ENCODE results near the gene TMPRSS4.

Gene TMPRSS4

DNA sequence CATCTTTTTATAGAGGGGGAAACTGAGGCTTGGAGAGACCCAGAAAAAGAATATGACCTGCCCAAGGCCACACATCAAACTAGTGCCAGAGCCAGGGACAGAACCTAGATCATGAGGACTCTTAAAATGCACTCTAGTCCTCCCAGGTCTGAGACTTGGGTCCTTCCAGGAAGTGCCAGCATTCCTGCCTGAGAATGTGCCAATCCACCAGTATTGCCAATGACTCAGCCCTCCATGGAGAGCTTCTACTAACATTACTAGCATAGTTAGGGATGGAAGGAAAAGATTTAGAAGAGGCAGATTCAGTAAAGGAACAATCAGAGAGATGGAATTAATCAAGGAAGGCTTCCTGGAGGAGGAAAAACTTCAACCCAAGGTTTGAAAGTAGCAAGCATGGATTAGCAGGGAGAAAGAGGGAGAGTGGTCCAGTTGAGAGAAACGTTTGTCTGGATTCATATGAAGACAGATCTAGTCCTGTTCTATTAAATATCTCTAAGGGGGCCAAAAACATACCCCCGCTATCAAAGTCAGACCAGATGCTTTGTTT, 30.0 kb downstream of the TMPRSS4 start:
- DNase-seq = no peak

DNA sequence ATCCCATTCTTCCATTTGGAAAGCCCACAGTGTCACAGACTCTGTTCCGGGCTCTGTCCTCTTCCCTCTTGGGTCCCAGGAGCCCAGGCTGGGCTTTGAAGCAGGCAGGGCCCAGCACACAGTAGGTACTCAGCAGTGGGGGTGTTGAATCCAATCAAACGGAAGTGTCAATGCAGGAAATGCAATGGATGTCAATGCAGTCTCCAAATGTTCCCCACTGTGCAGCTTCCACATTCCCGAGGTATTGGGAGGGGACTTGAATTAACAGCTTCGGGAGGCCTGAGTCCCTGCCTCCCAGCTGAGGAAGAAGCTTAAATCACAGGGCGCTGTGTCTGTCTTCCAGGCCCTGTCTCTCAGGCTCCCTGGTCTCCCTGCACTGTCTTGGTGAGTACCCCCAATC, 31.6 kb downstream of the TMPRSS4 start:
- DNase-seq = no peak

DNA sequence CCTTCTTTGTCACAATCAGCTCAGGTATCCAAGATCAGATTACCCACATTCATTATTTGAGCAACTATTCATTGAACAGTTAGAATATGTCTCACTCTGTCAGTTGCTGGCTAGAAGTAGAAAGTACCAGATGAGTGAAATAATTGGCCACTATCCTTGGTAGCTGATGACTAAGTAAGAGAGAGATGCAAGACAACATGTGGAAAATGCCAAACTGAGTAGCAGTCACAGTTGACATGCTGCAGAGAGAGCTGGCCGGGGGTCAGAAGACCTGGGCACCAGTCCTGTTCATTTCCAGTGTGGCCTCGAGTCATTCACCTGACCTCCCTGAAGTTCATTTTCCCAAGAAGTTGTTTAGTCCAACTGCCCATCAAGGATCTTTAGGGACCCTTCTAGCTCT, 32.4 kb downstream of the TMPRSS4 start:
- no peak for DNase-seq

DNA sequence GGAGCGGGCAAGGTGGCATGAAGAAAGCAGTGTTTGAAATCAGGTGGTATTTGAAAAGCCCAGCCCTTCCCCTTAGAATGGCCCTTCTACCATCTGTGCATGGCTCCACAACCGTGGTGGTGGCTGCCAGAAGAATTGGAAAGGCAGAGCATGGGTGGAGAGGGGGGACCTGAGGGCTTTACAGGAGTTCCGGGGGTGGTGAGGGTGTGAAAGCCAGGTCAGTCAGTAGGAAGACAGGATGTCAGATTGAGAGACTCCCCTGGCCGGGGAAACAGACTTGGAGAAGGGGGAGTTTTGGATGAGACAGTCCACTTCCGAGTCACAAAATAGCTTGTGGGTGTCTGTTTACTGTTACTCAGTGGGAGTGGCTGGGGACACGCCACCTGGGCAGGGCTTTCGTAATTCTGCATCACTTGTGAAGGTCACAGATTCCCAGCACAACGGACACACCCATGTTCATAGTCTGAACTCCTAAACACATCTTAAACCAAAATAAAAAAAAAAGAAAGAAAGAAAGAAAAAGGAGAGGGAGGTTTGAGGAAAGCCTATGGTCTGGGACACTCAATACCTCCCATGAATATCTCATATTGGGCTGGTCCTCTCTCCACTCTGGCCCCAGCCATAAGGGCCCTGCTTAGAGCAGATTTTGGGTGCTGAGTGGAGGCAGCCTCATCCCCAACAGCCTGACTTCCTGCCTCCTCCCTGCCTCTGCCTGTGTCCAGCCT, 34.3 kb downstream of the TMPRSS4 start:
- no peak for DNase-seq

DNA sequence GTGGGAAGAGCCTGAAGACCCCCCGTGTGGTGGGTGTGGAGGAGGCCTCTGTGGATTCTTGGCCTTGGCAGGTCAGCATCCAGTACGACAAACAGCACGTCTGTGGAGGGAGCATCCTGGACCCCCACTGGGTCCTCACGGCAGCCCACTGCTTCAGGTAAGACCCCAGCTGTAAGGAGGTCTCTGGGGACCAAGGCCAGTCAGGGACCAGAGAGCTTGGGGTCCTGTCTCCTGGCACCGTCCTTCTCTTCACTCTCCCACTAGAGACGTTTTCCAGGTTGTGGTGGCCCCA, 34.8 kb downstream of the TMPRSS4 start:
- DNase-seq = no peak

DNA sequence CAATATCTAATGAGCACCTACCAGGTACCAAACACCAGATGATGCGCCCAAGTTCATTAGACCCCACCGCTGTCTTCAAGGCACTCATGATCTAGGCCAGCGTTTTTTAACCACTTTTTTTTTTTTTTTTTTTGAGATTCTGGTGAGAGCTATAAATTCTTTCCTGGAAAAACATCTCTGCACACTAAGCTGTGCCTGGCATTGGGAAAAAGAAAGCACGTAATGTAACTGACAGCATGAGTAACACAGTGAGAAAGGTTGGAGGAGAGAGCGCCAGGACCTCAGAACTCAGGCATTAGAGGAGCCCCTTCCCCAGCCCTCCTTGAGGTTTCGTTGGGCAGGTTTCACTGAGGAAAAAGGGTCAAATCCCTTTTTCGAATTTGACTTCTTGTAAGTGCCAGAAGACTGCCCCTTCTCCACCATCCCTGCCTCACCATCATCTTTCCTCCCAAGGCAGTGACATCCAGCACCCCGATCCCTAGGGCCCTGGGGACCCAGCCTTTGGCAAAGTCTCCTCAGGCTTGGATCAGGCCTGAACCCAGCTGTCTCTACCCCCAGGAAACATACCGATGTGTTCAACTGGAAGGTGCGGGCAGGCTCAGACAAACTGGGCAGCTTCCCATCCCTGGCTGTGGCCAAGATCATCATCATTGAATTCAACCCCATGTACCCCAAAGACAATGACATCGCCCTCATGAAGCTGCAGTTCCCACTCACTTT, 36.0 kb downstream of the TMPRSS4 start:
- no peak for DNase-seq

DNA sequence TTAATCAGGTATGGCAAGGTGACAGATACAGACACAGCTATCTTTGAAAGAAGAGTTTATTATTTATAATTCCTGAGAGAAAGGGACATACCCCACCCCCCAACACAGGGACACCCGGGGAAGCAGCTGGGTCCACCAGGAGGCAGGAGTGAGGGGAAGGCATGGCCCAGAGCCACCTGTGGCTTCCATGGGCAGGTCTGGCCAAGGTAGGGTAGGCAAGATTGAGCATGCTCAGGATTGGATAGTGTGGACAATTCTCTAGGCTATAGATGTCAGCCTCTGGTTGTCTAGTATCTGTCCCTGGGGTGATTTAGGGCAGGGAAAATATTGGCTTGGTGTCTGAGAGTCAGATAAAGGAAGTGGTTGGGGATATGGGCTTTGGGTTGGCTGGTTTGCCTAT, 37.4 kb downstream of the TMPRSS4 start:
- no peak for DNase-seq

DNA sequence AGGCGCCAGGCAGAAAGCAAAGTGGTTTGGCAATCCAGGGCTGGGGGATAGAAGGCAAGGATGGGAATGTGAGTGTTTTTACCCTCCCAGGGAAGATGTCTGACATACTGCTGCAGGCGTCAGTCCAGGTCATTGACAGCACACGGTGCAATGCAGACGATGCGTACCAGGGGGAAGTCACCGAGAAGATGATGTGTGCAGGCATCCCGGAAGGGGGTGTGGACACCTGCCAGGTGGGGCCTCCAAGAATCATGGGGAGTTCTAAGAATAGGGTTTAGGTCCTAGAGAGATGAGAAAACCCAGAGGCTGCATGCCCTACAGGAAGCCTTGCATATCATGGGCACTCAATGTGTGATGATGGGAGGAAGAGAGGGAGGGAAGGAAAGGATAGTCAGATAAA, 38.2 kb downstream of the TMPRSS4 start:
- no peak for DNase-seq

DNA sequence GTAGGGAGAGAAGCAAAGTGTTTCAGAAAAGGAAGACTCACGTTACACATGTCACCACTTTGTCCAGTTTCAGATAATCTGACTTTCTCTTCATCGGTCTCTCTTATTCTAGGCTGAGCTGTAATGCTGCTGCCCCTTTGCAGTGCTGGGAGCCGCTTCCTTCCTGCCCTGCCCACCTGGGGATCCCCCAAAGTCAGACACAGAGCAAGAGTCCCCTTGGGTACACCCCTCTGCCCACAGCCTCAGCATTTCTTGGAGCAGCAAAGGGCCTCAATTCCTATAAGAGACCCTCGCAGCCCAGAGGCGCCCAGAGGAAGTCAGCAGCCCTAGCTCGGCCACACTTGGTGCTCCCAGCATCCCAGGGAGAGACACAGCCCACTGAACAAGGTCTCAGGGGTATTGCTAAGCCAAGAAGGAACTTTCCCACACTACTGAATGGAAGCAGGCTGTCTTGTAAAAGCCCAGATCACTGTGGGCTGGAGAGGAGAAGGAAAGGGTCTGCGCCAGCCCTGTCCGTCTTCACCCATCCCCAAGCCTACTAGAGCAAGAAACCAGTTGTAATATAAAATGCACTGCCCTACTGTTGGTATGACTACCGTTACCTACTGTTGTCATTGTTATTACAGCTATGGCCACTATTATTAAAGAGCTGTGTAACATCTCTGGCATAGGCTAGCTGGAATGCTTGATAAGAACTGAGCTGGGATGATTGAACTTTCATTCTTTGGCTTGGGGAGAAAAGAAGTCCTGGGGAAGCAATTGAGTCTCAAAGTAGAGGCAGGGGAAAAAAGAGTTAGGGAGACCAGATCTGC, 41.1 kb downstream of the TMPRSS4 start:
- no peak for DNase-seq

DNA sequence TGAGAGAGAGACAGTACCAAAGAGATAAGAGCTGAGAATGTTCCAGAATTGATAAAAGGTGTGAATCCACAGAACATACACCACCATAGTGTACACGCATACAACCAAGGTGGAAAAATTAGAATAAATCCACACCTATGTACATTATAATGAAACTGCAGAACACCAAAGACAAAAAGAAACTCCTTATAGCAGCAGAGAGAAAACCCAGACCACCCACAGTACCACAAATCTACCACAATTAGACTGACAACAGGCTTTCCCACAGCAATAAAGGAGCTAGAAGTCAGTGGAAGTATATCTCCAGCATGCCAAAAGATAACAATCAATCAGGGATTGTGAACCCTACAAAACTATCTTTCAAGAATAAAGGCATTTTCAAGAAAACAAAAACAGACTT, 43.9 kb downstream of the TMPRSS4 start:
- DNase-seq = no peak

DNA sequence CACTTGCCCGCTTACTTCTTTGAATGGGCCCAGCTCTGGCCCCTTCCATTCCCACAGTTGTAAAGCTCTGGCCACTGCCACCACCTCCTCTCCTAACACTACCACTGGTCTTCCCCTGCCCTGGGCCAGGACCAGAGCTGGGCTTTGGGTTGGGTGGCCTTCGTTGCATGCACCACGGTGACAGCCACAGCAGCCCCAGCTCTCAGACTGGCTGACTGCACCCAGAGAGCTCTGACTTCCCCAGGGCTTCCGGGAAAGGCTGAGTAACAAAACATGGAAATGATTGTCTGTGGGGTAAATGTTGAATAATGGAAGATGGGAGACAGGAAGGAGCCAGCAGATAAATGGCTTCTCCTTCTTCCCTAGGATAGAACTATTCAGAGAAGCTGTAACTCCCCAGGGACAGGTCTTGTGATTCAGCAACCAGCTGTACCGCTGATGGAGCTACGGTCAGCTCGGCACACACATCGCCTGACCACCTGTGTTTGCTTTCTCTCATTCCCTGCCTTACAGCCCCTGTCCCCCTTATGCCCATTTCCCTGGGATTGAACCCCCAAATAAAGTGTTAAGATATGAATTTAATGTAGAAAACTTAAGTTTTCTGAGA, 48.2 kb downstream of the TMPRSS4 start:
- no peak for DNase-seq

DNA sequence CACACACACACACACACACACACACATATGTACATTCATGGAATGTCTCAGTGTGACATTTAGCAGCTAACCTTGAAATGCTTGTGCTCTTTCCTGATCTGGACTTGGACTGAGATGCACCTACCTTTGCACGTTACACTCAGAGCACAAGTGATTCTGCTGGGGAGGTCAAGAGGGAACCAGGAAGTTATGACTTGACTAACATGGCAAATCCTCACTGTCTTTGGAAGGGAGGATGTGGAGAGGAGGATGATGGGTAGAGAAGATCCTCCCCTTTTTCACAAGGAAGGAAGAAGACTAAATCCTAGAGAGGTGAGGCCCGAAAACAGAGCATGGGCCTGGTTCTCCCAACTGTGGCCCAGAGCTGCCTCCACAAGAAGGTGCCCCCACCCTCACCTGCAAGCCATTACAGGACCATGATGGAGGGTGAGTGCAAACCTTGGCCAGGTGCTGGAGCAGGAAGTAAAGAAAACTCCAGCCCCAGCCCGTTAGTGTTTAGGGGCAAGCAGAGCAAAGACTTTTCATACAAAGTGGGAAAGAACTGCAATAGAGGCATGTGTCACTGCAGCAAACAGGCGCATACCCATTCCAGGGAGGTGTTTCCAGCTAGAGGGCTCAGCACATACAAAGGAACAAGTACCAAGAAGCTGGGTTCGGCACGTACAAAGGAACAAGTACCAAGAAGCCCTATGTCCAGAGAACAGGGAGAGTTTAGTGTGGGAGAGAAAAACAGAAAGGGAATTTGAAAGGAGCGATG, 49.4 kb downstream of the TMPRSS4 start:
- DNase-seq = no peak

DNA sequence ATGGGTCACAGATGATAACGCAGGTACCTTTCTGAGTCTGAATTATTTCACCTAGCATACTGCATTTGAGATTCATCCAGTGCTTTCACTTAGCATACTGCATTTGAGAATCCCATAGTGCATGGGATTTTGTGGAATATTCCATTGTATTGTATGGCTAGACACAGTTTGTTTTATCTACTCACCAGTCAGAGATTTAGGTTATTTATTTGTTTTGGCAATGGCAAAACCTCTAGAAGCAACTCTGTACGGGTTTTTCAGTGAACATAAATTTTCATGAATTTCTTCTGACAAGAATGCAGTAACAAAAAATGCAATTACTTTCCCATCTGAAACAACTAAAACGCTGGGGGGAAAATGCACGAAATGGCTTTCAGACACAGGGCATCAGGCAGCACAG, 51.4 kb downstream of the TMPRSS4 start:
- no peak for DNase-seq

DNA sequence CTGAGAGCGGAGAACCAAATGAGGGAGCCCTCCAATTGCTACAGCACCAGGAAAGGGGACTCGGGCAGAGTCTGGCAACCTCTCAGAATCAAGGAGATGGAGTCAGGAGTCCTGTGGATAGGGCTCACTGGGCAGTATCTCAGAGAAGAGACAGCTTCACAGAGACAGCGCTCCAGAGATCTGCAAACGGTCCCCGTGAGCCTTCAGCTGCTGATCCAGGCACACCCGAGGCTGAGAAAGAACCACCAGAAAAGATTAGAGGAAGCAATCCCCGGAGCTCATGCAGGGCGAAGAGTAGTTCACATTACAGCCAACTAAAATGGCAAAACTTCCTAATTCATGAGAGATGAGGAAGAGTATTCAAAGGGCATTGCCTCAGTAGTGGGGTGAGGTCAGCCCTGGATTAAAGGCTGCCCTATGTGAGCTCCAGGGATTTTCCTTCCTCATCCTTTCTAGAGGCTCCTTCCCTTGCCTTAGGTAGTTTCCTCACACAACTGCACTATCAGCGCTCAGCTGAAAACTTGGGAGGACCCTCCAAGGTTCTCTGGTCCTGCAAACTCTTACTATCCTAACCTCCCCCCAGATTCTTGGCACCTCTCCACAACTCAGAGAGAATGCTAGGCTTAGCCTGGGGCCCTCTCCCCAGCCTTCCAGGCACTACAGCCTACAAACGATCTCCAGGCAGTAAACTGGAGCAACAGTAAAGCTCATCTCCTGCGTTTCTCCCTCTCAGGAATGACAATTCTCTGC, 52.0 kb downstream of the TMPRSS4 start:
- no peak for DNase-seq

DNA sequence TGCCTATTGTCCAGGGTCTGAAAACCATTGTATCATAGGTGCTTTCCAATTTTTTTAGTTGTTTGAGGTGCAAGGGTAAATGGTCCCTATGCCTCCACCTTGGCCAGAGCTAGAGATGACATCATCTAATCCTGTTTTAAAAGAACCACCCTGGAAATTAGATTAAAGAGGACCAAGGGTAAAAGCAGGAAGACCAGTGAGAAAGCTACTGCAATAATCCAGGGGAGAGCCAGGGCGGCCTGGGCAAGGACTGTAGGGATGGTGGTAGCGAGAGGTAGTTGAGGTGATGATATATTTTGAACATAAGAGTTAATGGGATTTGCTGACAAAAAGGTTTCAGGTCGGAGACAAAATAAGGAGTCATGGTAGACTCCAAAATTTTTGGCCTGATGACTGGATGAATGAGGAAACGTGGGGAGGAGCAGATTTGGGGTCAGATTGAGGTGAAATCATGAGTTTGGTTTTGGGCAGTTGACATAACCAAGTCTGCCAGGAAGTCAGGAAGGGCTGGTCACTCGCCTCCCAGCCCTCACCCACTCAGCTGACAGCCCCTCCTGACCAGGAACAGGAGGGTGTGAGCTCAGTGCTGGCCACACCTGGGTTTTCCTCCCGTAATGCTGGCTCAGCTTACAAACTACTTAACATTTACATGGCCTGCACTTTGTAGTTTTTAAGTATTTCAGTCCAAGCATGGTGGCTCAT, 52.7 kb downstream of the TMPRSS4 start:
- no peak for DNase-seq

DNA sequence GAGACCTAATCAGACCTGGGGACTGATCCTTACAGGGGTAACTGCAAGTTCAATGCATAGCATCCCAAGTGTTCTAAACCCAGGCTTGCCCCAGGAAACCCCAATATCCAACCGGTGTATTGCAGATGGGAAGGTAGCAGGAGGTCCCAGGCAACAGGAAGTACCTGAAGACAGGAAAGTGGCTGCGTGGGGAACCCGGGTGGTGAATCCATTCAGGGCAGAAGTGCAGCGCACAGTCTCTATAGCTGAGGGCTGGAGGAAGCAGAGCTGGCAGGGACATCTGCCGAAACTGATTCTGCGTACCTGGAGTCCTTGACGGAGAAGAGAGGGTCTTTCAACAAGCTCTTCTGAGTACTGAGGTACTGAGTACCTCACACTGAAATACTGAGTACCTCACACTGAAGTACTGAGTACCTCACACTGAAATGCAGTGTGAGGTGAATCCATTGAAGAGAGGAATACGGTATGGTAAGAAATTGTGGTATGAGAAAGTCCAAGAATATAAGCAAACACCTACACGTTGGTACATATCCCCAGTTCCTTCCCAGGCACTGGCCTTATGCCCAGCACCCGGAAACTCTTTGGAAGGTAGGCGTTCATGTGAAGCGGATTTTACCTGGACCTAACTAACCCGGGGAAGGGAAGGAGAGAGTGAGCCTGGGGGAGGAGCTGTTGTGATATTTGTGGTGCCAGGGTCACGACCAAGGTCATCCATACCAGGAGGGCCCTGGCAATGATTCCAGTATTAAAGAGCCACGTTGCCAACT, 55.7 kb downstream of the TMPRSS4 start:
- no peak for DNase-seq

DNA sequence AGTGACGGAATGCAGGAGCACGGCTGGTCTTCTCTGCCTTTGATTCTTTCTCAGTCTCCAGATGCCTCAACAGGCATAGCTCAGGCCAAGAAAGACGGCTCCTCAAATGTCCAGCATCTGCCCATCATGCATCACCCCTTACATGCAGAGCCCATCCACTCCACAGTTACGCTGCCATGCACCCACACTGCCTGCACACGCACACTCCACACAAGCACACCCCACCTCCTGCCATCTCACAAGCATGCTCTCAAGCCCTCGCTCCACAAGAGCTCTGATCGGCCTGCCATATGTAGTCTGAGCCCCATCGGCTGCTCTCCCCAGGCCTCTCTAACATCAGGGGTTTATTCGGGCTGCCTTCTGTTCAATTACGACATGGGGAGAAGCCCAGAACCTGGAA, 56.9 kb downstream of the TMPRSS4 start:
- DNase-seq = no peak

DNA sequence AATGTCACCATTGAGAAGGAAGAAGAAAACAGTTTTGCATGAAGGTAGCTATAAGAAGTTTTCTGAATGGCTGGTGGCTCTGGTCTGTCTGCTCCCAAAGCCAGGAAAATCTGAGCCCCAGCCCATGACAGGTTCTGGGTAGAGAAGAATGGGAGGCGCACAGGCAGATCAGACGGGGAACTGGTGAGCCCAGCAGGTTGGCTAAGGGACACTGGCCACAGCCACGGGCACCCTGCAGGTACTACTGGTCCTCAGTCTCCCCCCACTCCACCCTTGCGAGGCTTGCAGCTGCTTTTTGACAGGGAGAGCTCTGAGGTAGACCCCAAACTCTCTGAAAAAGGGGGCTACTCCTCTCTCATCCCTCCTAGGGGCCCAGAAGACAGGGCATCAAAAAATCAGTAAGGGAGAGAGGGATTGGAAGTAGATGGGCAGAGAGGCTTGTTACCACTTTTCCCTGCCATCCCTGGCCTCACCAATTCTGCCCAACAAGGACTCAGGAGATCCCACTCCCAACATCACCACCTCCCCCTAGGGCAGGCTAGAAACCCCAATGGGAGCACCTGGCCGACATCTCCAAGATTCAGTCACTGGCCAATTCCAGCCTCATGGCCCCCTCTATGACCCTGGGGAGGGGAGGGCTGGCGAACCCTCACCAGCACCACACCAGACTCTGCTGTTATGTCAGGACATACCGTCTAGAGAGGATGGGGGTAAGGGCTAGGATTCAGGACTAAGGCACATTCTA, 58.3 kb downstream of the TMPRSS4 start:
- no peak for DNase-seq

DNA sequence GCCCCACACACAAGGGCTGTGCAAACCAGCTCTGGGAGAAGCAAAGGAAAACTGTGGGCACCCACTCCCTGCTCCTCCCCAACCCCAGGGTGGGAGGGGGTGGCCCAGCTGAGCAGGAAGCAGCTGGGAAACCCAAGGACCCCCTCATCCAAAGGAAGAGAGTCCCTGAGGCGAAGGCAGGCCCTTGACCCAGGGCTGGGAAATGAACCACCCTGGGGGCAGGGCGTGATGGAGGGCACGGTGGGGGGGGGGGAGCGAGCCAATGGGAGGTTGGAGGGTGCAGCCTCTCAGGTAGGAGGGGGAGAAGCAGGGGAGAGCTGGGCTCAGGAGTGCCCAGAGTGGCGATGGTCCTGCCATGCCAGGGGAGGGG, 58.9 kb downstream of the TMPRSS4 start:
- DNase-seq = no peak

DNA sequence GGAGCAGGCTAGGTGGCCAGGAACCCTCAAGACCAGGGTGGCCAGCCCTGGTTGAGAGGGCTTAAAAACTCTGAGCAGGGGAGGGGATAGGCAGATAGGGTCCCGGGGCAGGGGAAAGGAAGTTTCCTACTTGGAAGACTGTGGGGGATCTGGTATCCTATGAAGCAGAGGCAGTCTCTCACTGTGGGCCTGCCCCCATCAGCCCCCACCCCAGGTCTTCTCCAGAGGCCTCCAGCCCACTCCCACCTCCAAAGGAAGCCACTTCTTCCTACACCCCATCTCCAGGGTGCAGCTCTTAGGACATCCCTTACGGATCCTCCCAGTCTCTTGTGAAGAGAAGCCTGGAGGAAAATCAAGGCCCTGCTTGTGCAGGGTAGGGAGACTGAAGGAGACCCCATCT, 59.5 kb downstream of the TMPRSS4 start:
- no peak for DNase-seq
